Parathyroid adenoma (tissue), 2 donors: ENCODE measurements around the gene INPP5K.

Source experiments
- H2AFZ ChIP-seq: fragments of 300-600 bp; sonication (generic); one replicate; pipeline ENCODE4 v1.7.0; 2017; ENCODE audit warnings: antibody characterized with exemption, mild to moderate bottlenecking
- H3K27ac ChIP-seq: fragments of 300-600 bp; sonication (generic); one replicate; pipeline ENCODE4 v1.7.0; 2017
- H3K27me3 ChIP-seq: fragments of 300-600 bp; sonication (generic); one replicate; pipeline ENCODE4 v1.7.0; 2017; ENCODE audit warnings: low read length; ENCODE audit not compliant: control insufficient read depth, insufficient read depth
- H3K36me3 ChIP-seq: fragments of 300-600 bp; sonication (generic); one replicate; pipeline ENCODE4 v1.7.0; 2017; ENCODE audit warnings: low read length; ENCODE audit not compliant: control insufficient read depth, insufficient read depth
- H3K4me1 ChIP-seq: fragments of 300-600 bp; sonication (generic); one replicate; pipeline ENCODE4 v1.7.0; 2017; ENCODE audit warnings: control low read depth
- H3K4me2 ChIP-seq: fragments of 300-600 bp; sonication (generic); one replicate; pipeline ENCODE4 v1.7.0; 2017; ENCODE audit warnings: low read length
- H3K4me3 ChIP-seq: fragments of 300-600 bp; sonication (generic); one replicate; pipeline ENCODE4 v1.7.0; 2017; ENCODE audit warnings: low read depth, low read length
- H3K79me2 ChIP-seq: fragments of 300-600 bp; sonication (generic); one replicate; pipeline ENCODE4 v1.7.0; 2017; ENCODE audit warnings: control low read depth
- H3K9ac ChIP-seq: fragments of 300-600 bp; sonication (generic); one replicate; pipeline ENCODE4 v1.7.0; 2017; ENCODE audit warnings: mild to moderate bottlenecking
- H3K9me3 ChIP-seq: fragments of 300-600 bp; sonication (generic); one replicate; pipeline ENCODE4 v1.7.0; 2017; ENCODE audit warnings: low read length; ENCODE audit not compliant: control insufficient read depth
- TF ChIP-seq, protein P1 (sequence below): fragments of 300-600 bp; sonication (generic); IDR thresholded peaks from one replicate; pipeline ENCODE4 v1.7.0; 2017; ENCODE audit warnings: antibody characterized with exemption, mild to moderate bottlenecking
- donor health status: primary hyperparathyroidism.

The INPP5K gene

DNA sequence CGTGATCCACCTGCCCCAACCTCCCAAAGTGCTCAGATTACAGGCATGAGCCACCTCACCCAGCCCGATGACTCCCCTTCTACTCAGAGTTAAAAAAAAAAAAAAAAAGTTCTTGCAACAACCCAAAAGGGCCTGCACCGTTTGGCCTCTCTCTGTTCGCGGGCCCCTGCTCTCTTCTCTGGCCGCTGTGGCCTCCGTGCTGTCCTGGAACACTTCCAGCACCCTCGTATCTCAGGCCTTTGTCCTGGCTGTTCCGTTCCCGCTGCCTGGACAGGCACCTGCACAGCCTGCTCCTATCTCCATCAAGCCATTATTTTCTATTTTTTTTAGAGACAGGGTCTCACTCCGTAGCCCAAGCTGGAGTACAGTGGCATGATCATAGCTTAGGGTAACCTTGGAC lies 34.7 kb downstream of the INPP5K start:
- Histone ChIP-seq H3K9me3 (no peaks in the 10 kb centered on the region), H2AFZ (no peak overlapping the region), H3K4me1 (peaks cover 3% of the 10 kb centered on the region), H3K9ac (no peak overlapping the region), H3K4me3 (no peak overlapping the region), H3K36me3 (no peaks in the 10 kb centered on the region), H3K27me3 (no peaks in the 10 kb centered on the region), H3K4me2 (no peak overlapping the region), H3K79me2 (no peaks in the 10 kb centered on the region), H3K27ac (no peak overlapping the region)
- TF ChIP-seq, protein P1, sequence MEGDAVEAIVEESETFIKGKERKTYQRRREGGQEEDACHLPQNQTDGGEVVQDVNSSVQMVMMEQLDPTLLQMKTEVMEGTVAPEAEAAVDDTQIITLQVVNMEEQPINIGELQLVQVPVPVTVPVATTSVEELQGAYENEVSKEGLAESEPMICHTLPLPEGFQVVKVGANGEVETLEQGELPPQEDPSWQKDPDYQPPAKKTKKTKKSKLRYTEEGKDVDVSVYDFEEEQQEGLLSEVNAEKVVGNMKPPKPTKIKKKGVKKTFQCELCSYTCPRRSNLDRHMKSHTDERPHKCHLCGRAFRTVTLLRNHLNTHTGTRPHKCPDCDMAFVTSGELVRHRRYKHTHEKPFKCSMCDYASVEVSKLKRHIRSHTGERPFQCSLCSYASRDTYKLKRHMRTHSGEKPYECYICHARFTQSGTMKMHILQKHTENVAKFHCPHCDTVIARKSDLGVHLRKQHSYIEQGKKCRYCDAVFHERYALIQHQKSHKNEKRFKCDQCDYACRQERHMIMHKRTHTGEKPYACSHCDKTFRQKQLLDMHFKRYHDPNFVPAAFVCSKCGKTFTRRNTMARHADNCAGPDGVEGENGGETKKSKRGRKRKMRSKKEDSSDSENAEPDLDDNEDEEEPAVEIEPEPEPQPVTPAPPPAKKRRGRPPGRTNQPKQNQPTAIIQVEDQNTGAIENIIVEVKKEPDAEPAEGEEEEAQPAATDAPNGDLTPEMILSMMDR, result no peak

DNA sequence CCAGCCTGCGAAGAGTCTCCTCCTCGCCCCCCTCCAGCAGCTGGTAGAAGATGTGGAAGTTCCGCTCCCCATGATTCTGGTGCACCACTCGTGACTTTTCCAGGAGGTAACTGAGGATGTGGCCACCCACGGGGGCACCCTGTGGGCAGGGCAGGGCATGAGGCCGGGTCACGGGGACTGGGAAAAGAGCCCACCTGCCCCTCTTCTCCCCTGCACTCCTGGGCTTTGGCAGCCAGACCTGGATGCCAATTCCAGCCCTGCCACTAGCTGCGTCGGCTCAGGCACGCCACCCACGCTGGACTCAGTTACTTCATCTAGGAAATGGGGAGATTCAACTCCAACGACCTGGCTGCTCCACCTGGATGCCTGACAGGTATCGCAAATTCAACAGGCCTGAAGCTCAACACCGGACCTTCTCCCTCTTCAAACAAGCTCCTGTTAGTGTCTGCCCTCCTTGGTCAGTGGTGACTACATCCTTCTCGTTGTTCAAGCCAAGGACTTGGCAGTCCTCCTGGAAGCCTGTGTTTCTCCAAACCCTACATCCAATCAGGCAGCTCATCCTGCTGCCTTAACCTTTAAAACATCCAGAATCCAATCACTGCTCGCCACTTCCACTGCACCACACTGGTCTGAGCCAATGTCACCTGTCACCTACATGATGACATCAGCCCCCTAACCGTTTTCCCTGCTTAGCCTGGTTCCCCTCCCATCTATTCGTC lies 35.5 kb downstream of the INPP5K start:
- TF ChIP-seq, protein P1, result no peak
- peaks cover 3% of the 10 kb centered on the region for H3K4me1 ChIP-seq
- no peak overlapping the region for H3K4me3 ChIP-seq

DNA sequence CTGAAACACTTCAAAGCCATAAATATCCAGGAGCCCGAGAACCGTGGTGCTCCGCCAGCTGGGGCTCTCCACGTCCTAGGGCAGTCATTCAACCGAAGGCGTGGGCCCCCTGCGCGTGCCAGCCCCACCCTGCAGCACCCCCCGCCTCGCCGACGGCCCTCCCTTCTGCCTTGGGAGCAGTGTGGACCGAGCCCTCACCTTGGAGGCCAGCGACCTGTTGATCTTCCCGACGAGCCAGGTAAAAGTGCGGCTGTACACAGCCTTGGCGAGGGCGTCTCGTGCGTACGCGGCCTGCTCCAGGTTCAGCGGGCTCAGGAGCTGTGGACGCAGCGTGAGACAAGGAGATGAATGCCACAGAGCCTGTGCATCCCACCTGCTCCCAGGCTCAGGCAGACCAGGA lies 38.0 kb downstream of the INPP5K start:
- Histone ChIP-seq H3K36me3 (no peaks in the 10 kb centered on the region), H3K9me3 (no peaks in the 10 kb centered on the region)
- TF ChIP-seq, protein P1, result no peak

More for the DNA sequence above, 35.5 kb downstream of the INPP5K start:
- no peaks in the 10 kb centered on the region for H3K9me3 ChIP-seq
- H2AFZ ChIP-seq, result no peak overlapping the region
- no peaks in the 10 kb centered on the region for H3K79me2 ChIP-seq
- H3K9ac ChIP-seq, result no peak overlapping the region
- no peaks in the 10 kb centered on the region for H3K27me3 ChIP-seq
- no peak overlapping the region for H3K27ac ChIP-seq
- no peak overlapping the region for H3K4me2 ChIP-seq
- H3K36me3 ChIP-seq, result no peaks in the 10 kb centered on the region

DNA sequence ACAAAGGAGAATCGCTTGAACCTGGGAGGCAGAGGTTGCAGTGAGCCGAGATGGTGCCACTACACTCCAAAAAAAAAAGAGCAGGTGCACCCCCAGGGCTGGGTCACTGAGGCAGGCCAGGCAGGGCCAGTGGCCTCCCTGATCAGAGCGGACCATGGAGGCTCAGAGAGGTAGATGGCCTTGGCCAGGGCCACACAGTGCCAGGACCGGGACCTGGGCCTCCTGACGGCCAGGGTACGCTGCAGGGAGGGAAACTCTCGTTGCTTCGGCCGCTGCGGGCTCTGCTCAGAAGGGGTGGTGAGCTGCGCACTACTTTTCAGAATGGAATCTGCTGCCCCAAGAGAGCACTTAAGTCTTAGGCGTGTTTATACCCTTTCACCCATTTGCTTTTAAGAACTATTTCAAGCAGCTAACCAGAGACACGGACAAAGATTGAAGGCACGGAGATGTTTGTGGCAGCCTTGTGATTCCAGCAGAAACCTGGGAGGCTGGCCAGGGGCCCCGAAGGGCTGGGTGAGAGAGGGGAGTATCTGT lies 41.0 kb downstream of the INPP5K start:
- Histone ChIP-seq H3K27me3 (no peaks in the 10 kb centered on the region), H3K36me3 (no peaks in the 10 kb centered on the region), H2AFZ (no peak overlapping the region), H3K4me2 (no peak overlapping the region), H3K4me1 (no peaks in the 10 kb centered on the region), H3K9me3 (no peaks in the 10 kb centered on the region), H3K4me3 (no peak overlapping the region), H3K9ac (no peak overlapping the region), H3K27ac (no peak overlapping the region), H3K79me2 (no peaks in the 10 kb centered on the region)
- TF ChIP-seq, protein P1, result no peak

More for the DNA sequence above, 38.0 kb downstream of the INPP5K start:
- Histone ChIP-seq H3K4me2 (no peak overlapping the region), H3K79me2 (no peaks in the 10 kb centered on the region), H3K27ac (no peak overlapping the region), H2AFZ (no peak overlapping the region), H3K27me3 (no peaks in the 10 kb centered on the region), H3K4me1 (no peaks in the 10 kb centered on the region), H3K9ac (no peak overlapping the region), H3K4me3 (no peak overlapping the region)
